ENCODE results near the gene MTR.

The MTR gene

DNA sequence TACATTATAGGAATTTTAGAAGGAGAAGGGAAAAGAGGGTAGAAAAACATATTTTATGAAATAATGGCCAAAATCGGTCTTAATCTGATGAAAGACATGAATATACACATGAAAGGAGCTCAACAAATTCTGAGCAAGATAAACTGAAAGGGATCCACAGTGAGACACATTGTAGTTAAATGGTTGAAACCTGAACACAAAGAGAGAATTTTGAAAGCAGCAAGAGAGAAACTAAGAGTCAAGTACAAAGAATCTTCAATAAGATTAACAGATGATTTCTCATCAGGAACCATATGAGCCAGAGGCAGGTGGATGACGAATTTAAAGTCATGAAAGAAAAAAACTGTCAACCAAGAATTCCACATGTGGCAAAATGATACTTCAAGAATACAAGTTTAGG lies 15.8 kb upstream of the MTR start:
- DNase-seq (ENCODE audit: low read depth), result no peak

DNA sequence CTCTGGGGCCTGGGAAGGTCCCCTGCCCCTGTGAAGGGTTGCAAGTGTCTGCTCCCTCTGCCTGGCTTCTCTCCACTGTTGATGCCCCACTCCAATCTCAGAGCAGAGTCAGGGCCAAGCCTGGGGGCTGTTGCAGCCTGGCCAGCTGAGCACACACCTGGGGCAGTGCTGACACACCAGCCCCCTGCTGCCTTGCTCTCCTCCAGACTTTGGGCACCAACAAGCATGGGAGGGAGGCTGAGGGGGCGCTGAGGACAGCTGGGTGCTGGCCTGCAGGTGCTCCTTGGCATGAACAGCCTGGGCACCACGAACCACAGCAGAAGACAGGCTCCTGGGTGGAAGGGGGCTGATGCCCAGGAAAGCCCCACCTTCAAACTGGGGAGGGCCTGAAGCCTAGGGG lies 9.6 kb upstream of the MTR start:
- no peak for DNase-seq (ENCODE audit: low read depth)

DNA sequence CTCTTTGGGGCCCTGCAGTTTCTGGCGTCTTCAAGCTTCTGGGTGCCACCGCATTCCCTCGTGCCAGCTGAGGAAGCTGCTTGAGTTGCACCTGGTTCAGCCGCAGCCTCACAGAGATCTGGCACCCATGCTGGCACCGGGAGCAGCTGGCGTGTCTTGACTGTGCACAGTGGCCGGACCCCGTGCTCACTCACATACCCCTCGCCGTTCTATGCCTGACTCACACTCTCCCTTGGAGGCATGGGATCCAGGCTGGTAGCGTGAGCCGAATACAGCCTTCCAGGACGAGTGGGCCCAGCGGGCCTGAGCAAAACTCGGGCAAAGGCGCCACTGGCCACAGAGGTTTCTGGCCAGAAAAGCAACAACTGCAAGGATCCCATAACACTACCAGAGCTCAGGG lies 8.6 kb upstream of the MTR start:
- DNase-seq (ENCODE audit: low read depth), result no peak

DNA sequence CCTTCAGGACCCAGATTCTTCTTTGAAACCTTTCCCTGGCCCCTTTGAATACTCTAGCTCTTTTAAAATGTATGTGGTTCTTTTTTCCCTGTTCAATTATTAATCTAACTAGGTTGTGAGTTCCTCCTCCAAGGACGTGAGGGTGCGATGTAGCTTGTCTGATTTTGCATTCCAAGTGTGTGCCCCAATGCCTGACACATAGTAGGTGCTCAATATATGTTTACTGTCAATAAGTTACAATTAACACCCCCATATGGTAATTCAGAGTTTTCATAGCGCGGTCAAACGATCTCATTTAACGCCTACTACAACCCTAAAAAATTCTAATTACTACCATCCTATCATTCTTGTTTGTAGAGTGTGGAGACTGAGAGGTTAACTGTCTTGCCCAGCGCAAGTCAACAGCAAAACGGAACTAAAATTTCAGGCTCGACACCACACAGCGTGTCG lies 482 bp upstream of the MTR start:
- DNase-seq (ENCODE audit: low read depth), result no peak

DNA sequence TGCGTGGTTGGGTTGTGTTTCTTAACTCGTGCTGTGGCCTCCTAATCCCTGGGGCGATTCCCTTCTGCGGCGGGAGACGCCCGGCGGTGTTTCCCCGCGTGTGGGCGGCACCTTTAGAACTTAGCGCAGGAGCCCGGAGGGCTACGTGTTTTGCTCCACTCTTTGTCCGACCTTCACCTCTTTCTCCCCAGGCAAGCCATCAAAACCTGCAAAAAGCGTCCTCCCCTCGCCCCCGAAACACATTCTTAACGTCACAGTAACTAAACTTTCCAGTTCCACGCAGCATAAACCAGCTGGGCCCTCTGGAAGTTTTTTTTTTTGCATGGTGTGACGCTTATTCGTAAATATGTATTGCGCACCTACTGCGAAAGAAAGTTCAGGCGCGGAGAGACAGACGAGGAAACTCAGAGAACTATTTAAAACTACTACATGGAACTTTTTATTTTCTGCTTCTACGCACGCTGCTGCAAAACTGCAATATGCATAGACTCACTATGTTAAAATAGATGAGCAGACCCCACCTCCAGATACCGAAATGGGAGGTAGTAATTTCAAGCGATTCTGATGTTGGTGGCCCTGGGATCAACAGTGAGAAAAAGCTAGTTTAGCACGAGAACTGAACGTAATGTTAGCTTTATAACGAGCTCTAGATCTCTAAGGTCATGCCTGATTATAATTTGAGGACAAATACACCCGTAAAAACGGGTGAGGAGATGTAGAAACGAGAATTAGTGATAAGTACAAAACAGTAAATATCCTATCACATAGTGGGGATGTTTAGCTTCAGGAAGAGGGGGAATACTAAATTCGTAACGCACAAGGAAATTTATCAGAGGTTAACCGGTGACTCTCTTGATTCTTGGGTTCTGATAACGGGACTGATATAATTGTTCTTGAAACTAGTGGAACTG lies 920 bp downstream of the MTR start:
- DNase-seq (ENCODE audit: low read depth), result no peak

DNA sequence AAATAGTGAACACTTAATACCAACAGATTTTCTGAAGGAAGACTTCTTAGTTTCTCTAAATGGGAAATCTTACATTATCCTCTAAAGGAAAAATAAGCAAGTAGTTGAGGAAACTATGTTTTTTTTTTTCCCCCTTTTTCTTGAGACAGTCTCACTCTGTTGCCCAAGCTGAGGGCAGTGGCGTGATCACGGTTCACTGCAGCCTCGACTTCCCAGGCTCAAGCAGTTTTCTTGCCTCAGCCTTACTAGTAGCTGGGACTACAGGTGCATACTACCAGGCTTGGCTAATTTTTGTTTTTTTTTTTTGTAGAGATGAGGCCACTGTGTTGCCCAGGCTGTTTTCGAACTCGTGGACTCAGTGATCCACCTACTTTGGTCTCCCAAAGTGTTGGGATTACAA lies 3.9 kb downstream of the MTR start:
- no peak for DNase-seq (ENCODE audit: low read depth)

DNA sequence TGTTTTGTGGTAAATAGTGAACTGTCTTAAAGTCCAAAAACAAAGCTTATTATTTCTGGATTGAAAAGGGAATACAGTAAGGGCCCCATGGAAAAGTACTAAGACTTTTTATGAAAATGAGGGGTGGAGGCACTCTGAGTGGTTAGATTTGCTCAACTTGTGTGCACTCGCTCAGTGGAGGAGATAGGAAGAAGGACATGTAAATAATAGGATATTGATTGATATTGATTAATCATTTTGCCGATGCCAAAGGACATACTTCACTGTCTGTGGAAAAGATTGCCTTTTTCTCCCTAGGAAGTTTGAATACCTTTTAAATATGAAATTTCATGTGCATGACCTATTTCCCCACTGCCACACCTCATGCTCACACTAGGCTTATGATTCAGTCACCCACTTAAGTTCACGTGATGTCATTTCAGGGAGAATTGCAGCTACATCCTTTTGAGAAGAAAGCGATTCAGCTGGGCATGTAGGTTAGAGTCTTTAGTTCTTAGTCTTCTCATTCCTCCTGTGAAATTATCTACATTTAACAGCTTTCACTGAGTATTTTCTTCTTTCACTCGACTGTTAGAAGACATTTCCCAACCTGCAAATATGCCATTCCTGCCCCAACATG lies 5.0 kb downstream of the MTR start:
- DNase-seq (ENCODE audit: low read depth), result no peak

DNA sequence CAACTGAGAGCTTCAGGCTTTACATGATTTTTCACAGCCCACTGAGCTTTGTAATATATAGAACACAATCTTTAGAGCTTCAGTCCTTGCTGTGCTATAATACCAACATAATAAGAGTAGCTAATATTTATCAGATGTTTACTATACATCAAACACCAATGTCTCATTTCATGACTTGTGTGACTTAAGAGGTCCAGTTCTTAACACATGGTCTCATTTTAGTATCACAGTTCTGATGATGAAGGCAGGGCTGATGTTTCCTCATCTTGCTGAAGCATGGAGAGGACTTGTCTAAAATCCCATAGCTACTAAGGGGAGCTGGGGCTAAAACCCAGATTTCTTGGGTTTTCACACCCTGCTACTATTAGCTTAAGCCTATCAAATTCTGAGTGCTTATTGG lies 5.5 kb downstream of the MTR start:
- DNase-seq (ENCODE audit: low read depth), result no peak

DNA sequence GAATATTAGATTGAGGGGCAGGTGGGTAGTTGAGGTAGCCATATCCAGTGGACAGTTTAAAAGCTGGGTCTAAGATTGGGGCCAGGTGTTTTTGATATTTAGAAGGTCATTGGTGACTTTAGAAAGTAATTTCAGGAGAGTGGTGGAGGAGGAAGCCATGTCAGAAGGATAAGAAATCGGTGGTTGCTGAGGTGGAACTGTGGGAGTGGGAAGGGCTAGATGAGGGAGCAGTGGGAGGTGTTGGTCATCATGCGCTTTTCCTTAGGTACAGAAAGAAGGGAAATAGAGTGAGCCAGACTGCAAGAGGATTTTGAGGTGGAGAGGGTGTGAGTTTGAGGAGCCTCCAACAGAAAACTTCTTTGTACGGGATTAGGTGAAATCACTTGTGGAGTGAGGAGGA lies 7.2 kb downstream of the MTR start:
- DNase-seq (ENCODE audit: low read depth), result no peak

DNA sequence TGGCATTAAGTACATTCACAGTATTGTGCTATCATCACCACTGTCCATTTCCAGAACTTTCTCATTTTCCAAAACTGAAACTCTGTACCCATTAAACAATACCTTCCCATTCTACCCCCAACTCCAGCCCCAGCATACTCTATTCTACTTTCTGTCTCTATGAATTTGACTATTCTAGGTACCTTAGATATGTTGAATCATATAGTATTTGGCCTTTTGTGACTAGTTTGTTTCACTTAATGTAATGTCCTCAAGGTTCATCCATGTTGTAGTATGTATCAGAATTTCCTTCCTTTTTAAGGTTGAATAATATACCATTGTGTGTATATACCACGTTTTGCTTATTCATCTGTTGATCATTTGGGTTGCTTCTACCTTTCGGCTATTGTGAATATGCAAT lies 11.5 kb downstream of the MTR start:
- DNase-seq (ENCODE audit: low read depth), result no peak

DNA sequence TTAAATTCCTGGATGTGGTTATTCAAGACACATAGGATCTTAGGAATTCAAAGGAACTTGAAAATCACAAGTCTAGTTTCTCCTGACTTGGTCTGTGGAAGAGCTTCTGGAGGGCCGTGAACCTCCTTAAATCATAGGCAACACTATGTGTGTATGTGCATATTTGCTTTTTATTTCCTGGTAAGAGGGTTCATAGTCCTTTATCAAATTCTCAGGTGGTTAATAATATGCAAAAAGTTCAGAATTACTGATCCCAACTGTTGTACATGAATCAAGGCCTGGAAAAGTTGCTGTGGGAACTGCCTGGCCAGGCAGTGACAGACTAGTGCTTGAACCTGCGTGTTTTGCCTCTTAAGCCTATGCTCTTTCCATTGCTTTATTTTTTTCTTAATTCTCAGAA lies 12.9 kb downstream of the MTR start:
- no peak for DNase-seq (ENCODE audit: low read depth)

DNA sequence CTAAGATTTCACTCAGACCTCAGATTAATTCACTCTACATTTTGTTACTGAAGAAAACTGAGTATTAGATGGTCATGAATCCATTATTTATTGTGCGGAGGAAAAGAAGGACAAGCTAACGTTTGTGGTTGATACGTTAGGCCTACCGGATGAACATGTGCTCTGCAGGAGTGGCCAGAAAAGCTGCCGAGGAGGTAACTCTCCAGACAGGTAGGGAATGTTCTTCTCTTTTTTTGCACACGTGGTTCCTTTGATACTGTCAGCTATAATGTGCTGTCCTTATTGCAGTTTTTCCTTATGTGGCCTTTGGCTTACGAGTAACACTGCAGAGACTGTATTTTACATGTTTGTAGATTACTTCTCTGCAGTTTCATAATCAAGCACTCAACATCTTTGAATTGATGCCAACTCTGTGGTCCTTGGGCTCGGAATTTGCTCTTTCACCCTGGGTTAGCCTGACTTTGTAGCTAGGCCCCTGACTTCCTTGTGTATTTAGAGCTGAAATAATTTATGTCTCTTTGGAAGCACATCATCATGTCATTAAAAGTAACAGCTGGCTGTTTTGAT lies 13.6 kb downstream of the MTR start:
- DNase-seq (ENCODE audit: low read depth), result no peak

DNA sequence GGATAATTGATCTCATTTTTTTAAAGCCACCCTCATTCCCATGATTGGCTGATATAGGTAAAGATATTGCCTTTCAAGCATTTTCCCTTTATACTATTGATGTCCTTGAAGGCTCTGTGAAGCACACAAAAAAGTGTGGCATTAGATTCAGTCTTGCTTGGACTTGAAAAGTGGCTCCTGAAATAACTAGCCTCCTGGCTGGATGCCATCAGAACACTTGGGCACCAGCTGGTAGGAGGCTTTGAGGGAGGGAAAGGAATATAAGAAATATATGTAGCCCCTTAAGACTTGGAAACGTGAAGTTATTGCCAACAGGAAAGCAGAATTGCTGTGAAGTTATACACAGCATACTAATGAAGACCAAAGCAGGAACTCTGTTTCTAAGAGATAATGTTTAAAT lies 14.1 kb downstream of the MTR start:
- DNase-seq (ENCODE audit: low read depth), result no peak

DNA sequence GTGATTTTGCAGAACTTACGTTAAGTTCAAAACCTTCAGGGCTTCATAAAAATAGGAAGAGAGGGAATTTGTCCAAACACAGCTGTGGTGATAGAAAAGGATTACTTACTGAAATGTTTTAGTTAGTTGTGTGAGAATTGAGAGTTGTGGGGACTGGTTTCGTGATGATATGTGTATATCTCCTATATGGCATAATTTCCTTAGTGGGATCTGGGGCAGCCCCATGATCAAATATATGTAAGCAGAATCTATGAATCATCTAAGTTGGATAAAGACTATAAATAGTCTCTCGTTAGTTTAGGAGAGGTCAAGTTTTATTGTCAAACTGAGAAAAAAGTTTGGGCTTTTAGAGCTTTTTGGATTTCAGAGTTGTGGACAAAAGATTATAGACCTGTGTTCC lies 14.9 kb downstream of the MTR start:
- DNase-seq (ENCODE audit: low read depth), result no peak

DNA sequence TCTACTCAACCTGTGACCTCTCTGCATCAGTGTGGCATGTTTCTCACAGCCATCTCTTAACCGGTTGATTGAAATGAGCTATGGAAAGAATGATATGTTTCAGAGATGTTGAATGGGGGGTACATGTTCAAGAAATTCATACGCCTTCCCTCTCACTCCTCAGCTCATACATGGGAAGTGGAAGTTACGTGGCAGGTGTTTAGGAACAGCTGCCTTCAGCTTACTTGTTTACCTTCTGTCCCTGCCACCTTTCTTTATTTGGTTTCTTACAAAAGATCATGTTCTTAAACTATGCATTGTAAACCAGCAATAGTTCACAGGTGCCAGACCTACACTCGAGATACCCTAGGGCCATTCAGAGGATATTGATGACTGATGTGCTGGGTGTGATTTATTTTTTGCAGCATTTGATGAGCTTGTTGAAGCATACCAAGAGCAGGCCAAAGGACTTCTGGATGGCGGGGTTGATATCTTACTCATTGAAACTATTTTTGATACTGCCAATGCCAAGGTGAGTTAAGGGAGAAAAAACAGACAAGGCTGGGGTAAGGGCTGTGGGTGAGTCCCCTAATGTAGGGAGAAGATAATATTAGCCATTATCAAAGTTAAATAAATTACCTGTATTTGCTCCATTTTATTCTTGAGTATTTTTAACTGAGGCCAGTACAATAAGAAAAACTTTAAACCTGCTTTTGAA lies 17.4 kb downstream of the MTR start:
- no peak for DNase-seq (ENCODE audit: low read depth)

DNA sequence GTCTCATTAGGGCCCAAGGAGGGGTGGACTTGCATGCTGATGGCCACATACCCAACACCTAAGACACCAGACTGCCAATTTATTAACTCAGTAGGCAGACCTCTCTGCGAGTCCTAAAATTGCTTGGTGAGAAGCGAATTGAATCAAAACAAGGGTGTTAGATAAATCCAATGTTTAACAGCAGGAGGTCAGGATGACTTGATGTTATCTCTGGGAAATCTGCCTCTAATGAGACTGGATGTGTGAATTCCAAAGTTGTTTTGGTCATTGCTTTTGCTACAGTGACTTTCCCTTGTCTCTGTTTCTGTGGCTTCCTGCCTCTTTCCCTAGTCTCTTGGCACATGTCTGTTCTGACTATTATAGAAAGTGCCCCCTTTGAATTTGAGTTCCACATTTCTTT lies 20.8 kb downstream of the MTR start:
- DNase-seq (ENCODE audit: low read depth), result no peak

DNA sequence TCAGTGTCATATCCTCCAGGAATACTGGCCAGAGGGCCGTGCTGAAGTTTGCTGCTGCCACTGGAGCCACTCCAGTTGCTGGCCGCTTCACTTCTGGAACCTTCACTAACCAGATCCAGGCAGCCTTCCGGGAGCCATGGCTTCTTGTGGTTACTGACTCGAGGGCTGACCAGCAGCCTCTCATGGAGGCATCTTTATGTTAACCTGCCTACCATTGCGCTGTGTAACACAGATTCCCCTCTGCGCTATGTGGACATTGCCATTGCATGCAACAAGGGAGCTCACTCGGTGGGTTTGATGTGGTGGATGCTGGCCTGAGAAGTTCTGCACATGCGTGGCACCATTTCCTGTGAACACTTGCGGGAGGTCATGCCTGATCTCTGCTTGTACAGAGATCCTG lies 24.8 kb downstream of the MTR start:
- DNase-seq (ENCODE audit: low read depth), result no peak

DNA sequence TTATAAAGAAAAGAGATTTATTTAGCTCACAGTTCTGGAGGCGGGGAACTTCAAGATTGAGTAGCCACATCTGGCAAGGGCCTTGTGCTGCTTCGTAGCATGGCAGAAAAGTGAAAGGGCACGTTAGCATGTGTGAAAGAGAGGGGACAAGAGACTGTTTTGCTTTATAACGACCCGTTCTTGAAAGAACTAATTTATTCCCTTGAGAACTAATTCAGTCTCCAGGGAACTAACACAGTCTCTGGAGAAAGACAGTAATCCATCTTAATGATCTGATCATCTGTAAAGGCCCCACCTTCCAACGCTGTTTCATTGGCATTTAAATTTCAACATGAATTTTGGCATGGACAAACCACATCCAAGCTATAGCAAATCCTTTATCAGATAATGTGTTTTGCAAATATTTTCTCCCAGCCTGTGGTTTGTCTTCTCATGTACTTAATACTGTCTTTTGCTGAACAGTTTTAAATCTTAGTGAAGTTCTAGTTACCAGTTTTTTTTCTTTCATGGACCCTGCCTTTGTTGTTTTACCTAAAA lies 26.1 kb downstream of the MTR start:
- DNase-seq (ENCODE audit: low read depth), result no peak

DNA sequence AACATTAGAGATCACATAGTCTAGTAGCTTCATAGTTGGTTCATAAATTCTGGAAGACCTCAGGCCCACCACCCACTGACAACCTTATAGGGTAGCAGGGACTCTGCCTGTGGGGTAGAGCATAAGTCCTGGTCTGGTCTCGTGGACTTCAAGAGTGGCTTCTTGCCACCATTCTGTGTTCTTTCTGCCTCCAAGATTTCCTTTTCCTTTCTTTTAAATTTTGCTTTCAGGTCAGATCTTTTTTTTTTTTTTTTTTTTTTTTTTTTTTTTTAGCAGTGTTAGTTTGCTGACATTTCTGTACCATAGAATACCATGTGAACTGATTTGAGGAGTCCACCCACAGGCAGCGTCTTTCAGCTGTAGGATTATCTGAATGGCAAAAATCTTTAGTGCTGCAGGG lies 28.5 kb downstream of the MTR start:
- no peak for DNase-seq (ENCODE audit: low read depth)

DNA sequence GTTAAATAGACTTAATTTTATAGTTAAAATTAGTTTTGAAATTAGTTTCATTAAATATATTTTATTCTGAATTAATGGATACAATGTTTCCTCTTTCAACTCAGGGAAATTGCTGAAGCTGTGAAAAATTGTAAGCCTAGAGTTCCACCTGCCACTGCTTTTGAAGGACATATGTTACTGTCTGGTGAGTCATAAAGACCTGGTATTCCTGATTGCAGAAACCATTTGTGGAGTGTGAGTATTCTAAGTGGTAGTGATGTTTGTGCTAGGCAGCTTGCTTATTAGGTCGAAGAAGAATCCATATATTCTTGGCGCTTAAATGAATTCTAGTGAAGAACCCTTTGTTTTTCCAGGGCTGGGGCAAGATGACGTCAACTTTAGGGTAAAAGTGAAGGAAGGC lies 34.0 kb downstream of the MTR start:
- DNase-seq (ENCODE audit: low read depth), result no peak

DNA sequence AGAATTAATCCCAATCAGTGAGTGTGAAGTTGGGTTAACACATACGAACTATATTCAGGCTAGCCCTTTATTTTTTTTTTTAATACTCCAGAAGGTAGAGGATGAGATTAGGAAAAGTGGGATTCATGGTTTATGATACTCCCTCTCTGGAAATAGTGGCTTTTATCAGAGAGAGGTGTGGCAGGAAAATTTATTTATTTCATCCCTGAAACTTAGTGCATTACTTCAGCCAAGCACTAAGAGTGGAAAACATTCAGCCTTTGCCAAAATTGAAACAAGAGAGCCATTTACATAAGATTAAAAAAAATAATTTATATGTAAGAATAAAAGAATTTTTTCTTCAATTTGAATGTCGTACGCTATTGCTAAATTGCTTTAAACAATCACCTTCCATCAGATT lies 35.0 kb downstream of the MTR start:
- DNase-seq (ENCODE audit: low read depth), result no peak

DNA sequence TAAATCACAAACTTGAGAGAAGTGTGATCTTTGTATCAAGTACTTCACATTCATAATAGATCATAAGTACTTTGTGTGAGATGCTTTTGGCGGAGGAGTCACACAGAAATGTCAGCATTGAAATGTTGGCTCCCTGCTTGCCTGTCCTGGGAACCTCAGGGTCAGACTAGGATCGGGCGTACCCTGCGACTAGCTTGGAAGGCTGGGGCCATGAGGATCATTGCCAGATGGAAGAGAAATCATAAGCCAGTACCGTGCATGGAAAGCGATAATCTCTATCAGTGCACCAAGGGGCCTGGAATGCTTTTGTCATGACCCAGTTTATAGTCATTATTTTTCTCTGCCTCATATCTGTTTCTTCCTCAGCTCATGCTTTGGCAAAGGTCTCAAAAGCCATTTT lies 35.5 kb downstream of the MTR start:
- no peak for DNase-seq (ENCODE audit: low read depth)

DNA sequence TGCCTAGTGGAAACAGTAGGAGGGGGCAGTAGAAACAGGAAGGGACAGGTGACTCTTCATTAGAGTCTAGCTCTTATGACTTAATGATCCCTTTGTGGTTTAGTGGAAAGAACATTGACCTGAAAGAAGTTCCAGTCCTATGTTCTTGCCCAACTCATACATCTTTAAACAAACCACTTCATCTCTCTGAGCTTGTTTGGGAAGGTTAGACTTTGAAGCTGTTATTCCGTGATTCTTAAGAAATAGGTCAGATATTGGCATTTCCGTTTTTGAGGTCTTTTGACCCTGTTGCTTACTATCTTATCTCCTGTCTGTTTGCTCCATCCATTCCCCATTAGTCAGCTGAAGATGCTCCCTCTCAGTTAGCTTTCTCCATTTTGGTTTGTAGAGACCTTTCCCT lies 38.5 kb downstream of the MTR start:
- no peak for DNase-seq (ENCODE audit: low read depth)

Data from non-pigmented ciliary epithelial cell (primary cell).